Measurements from ENCODE around the gene CPN2.

Gene CPN2

DNA sequence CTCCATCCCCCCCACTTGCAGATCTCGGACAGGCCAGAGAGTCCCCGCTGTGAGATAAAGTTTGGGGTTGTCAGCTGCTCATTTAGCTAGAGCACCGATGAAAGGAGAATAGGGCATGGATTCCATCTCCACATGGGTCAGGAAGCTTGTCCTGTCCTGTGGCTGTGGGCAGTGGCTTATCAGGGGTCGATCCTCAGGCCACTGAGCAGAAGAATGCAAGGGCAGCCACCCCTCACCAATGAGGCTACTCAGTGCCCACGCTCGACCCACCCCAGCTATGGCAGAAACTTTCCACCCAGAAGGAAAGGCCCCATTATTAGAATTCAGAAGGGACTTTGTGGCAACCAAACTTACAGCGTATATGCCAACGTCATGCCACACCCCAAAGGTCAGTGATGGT, 43.3 kb downstream of the CPN2 start:
- TF ChIP-seq CTCF (IDR thresholded peaks at IDR 0.05; ENCODE audit: low read depth, low read length), result no peak
- Histone ChIP-seq H3K9me3 (ENCODE audit: severe bottlenecking) (no peaks in the 10 kb centered on the region), H3K4me3 (ENCODE audit: low read depth, low read length) (no peak overlapping the region), H3K27ac (no peak overlapping the region), H3K36me3 (no peaks in the 10 kb centered on the region), H3K27me3 (ENCODE audit: insufficient read depth, low read depth, severe bottlenecking) (no peaks in the 10 kb centered on the region)
- DNase-seq, result no peak

GRCh38 chr3:194306771-194307640, 44.1 kb downstream of the CPN2 start:
- Histone ChIP-seq H3K4me3 (ENCODE audit: low read depth, low read length) (no peak overlapping the region), H3K36me3 (no peaks in the 10 kb centered on the region), H3K9me3 (ENCODE audit: severe bottlenecking) (no peaks in the 10 kb centered on the region), H3K27ac (no peak overlapping the region), H3K27me3 (ENCODE audit: insufficient read depth, low read depth, severe bottlenecking) (no peaks in the 10 kb centered on the region)
- TF ChIP-seq CTCF (IDR thresholded peaks at IDR 0.05; ENCODE audit: low read depth, low read length), result no peak
- DNase-seq, result no peak

GRCh38 chr3:194306109-194306686, 44.9 kb downstream of the CPN2 start:
- H3K36me3 ChIP-seq, result no peaks in the 10 kb centered on the region
- no peaks in the 10 kb centered on the region for H3K9me3 ChIP-seq (ENCODE audit: severe bottlenecking)
- H3K27me3 ChIP-seq (ENCODE audit: insufficient read depth, low read depth, severe bottlenecking), result no peaks in the 10 kb centered on the region
- no peak overlapping the region for H3K27ac ChIP-seq
- DNase-seq, result no peak
- H3K4me3 ChIP-seq (ENCODE audit: low read depth, low read length), result no peak overlapping the region
- TF ChIP-seq CTCF (IDR thresholded peaks at IDR 0.05; ENCODE audit: low read depth, low read length), result no peak

DNA sequence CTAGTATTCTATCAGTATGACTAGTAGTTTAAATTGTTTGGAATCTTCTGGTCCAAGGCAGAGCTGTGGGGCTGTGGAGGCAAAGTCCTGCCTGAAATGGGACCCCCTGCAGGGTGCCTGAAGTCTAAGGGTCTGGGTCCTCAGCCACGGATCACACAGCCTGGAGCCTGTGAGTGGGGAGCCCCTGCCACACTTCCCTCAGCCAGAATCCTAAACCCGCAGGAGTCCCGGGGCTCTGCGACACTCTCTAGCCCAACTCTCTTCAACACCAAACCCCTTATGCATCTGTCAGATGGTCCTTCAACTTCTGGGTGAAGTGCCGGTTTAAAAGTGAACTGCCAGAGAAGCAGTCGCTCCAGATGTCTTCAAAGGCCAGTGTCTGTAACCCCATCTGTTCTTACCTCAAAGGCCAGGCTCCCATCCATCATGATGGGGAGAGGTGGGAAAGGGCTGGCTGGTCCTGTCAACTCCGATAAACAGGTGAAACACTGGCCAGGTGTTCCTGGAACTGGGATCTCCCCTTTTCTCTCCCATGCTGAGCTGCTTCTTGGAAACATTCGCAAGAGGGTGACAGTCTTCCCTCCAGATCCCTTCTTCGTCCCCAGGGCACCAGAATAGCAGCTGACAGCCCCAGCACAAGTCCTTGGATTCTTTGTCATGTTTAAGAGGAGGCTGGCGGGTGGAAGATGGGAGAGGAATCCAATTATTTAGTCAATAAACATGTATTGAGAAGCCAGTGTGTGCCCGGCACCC, 45.6 kb downstream of the CPN2 start:
- no peak overlapping the region for H3K27ac ChIP-seq
- H3K36me3 ChIP-seq, result no peaks in the 10 kb centered on the region
- H3K9me3 ChIP-seq (ENCODE audit: severe bottlenecking), result no peaks in the 10 kb centered on the region
- no peak overlapping the region for H3K4me3 ChIP-seq (ENCODE audit: low read depth, low read length)
- TF ChIP-seq CTCF (IDR thresholded peaks at IDR 0.05; ENCODE audit: low read depth, low read length), result no peak
- no peak for DNase-seq
- H3K27me3 ChIP-seq (ENCODE audit: insufficient read depth, low read depth, severe bottlenecking), result no peaks in the 10 kb centered on the region

- Histone ChIP-seq H3K27ac (no peak overlapping the region), H3K4me3 (ENCODE audit: low read depth, low read length) (no peak overlapping the region), H3K27me3 (ENCODE audit: insufficient read depth, low read depth, severe bottlenecking) (no peaks in the 10 kb centered on the region), H3K9me3 (ENCODE audit: severe bottlenecking) (no peaks in the 10 kb centered on the region), H3K36me3 (no peaks in the 10 kb centered on the region)
- no peak for TF ChIP-seq CTCF (IDR thresholded peaks at IDR 0.05; ENCODE audit: low read depth, low read length)
- DNase-seq, result no peak
Observed at GRCh38 chr3:194304186-194304917, 46.8 kb downstream of the CPN2 start.

Measured in WERI-Rb-1 (cell line).